ENCODE data around the gene HSPB8.

GRCh38 chr12:119159844-119160243, 18.9 kb upstream of the HSPB8 start:
- TF ChIP-seq EZH2 (IDR thresholded peaks at IDR 0.05; ENCODE audit: borderline replicate concordance, low read depth, low read length, severe bottlenecking) (no peak), CTCF (IDR thresholded peaks at IDR 0.05; ENCODE audit: borderline replicate concordance, extremely low read depth, low read length, poor library complexity, severe bottlenecking) (no peak)

All from DND-41 (cell line).